H9 (cell line): ENCODE results near the gene MAP3K5. TPM values are rescaled to one million over a fixed set of nuclear protein-coding genes. Genes with fewer than 3 reads are reported as not detected.

Experiments
- DNase-seq: peaks from one replicate; pipeline ENCODE4 v3.0.0-alpha.2; 2017
- H2AFZ ChIP-seq: one replicate; pipeline ENCODE4 v1.6.1; 2013; ENCODE audit warnings: mild to moderate bottlenecking, low read length, control low read depth, moderate library complexity
- H2AK5ac ChIP-seq: 2 replicates; pipeline ENCODE4 v1.6.1; 2013; ENCODE audit warnings: low read length, control low read depth, mixed read lengths; ENCODE audit not compliant: insufficient read length
- H2BK120ac ChIP-seq: one replicate; pipeline ENCODE4 v1.6.1; 2013; ENCODE audit warnings: low read depth, mild to moderate bottlenecking, low read length, control low read depth, inconsistent platforms; ENCODE audit not compliant: poor library complexity, severe bottlenecking
- H2BK12ac ChIP-seq: 2 replicates; pipeline ENCODE4 v1.6.1; 2013; ENCODE audit warnings: low read length, control low read depth, mixed read lengths, low read depth; ENCODE audit not compliant: insufficient read length
- H2BK15ac ChIP-seq: 2 replicates; pipeline ENCODE4 v1.6.1; 2013; ENCODE audit warnings: low read depth, low read length, control low read depth
- H2BK20ac ChIP-seq: one replicate; pipeline ENCODE4 v1.6.1; 2013; ENCODE audit warnings: low read depth, mild to moderate bottlenecking, low read length, control low read depth, inconsistent platforms; ENCODE audit not compliant: poor library complexity, severe bottlenecking
- H2BK5ac ChIP-seq: 2 replicates; pipeline ENCODE4 v1.6.1; 2013; ENCODE audit warnings: low read length, control low read depth, mixed read lengths; ENCODE audit not compliant: insufficient read length
- H3K14ac ChIP-seq: 2 replicates; pipeline ENCODE4 v1.6.1; 2013; ENCODE audit warnings: low read length, control low read depth; ENCODE audit not compliant: insufficient read depth
- H3K18ac ChIP-seq: 2 replicates; pipeline ENCODE4 v1.6.1; 2013; ENCODE audit warnings: low read depth, mild to moderate bottlenecking, mixed read lengths, low read length, control low read depth; ENCODE audit not compliant: insufficient read length
- H3K23ac ChIP-seq: 2 replicates; pipeline ENCODE4 v1.6.1; 2013; ENCODE audit warnings: low read length, control low read depth, mixed read lengths, low read depth; ENCODE audit not compliant: insufficient read length
- H3K23me2 ChIP-seq: 2 replicates; pipeline ENCODE4 v1.6.1; 2013; ENCODE audit warnings: low read depth, mild to moderate bottlenecking, mixed read lengths, low read length, control low read depth; ENCODE audit not compliant: insufficient read length, poor library complexity, severe bottlenecking
- H3K27ac ChIP-seq: 2 replicates; pipeline ENCODE4 v1.5.1; 2013; ENCODE audit warnings: low read length, control low read depth, mixed read lengths, low read depth; ENCODE audit not compliant: insufficient read length
- H3K27me3 ChIP-seq: 2 replicates; pipeline ENCODE4 v1.6.1; 2013; ENCODE audit warnings: low read length, control low read depth, inconsistent platforms; ENCODE audit not compliant: insufficient read depth
- H3K4ac ChIP-seq: 2 replicates; pipeline ENCODE4 v1.6.1; 2013; ENCODE audit warnings: low read depth, mild to moderate bottlenecking, control low read depth, inconsistent platforms, low read length, moderate library complexity
- H3K4me1 ChIP-seq: 2 replicates; pipeline ENCODE4 v1.6.1; 2013; ENCODE audit warnings: low read length, control low read depth, inconsistent platforms; ENCODE audit not compliant: insufficient read depth
- H3K4me2 ChIP-seq: 2 replicates; pipeline ENCODE4 v1.6.1; 2013; ENCODE audit warnings: low read length, control low read depth, mixed read lengths; ENCODE audit not compliant: insufficient read length, insufficient read depth
- H3K56ac ChIP-seq: 2 replicates; pipeline ENCODE4 v1.6.1; 2013; ENCODE audit warnings: low read depth, mild to moderate bottlenecking, mixed read lengths, low read length, control low read depth; ENCODE audit not compliant: insufficient read length
- H3K79me1 ChIP-seq: 2 replicates; pipeline ENCODE4 v1.6.1; 2013; ENCODE audit warnings: low read depth, mild to moderate bottlenecking, moderate library complexity, low read length, control low read depth, inconsistent platforms; ENCODE audit not compliant: insufficient read depth, poor library complexity, severe bottlenecking
- H3K79me2 ChIP-seq: 2 replicates; pipeline ENCODE4 v1.6.1; 2013; ENCODE audit warnings: low read length, control low read depth, inconsistent platforms; ENCODE audit not compliant: insufficient read depth
- H3K9ac ChIP-seq: 2 replicates; pipeline ENCODE4 v1.6.1; 2013; ENCODE audit warnings: low read length, control low read depth, mixed read lengths; ENCODE audit not compliant: insufficient read length; ENCODE audit errors: extremely low read depth
- H3K9me3 ChIP-seq: one replicate; pipeline ENCODE4 v1.6.1; 2013; ENCODE audit warnings: low read depth, low read length, inconsistent platforms; ENCODE audit not compliant: control insufficient read depth
- H3T11ph ChIP-seq: one replicate; pipeline ENCODE4 v1.6.1; 2013; ENCODE audit warnings: mild to moderate bottlenecking, low read length, control low read depth, inconsistent platforms
- H4K20me1 ChIP-seq: one replicate; pipeline ENCODE4 v1.6.1; 2013; ENCODE audit not compliant: control insufficient read depth, insufficient read length, insufficient read depth
- H4K5ac ChIP-seq: 2 replicates; pipeline ENCODE4 v1.6.1; 2013; ENCODE audit warnings: low read depth, mild to moderate bottlenecking, mixed read lengths, low read length, control low read depth; ENCODE audit not compliant: insufficient read length
- H4K8ac ChIP-seq: replicated peaks from 2 replicates; pipeline ENCODE4 v1.6.1; 2013; ENCODE audit warnings: low read length, control low read depth, mixed read lengths, low read depth; ENCODE audit not compliant: insufficient read length
- H4K91ac ChIP-seq: 2 replicates; pipeline ENCODE4 v1.6.1; 2013; ENCODE audit warnings: low read depth, mild to moderate bottlenecking, moderate library complexity, mixed read lengths, low read length, control low read depth; ENCODE audit not compliant: insufficient read length
- H3K27ac Mint-ChIP-seq, 3 experiments: 2 replicates in 2 of 3; 3 replicates in 1 of 3; pipeline ENCODE4 v1.8.0; 2020 to 2021; ENCODE audit warnings: mixed read lengths in 3 of 3, mild to moderate bottlenecking in 1 of 3, moderate library complexity in 1 of 3
- H3K27me3 Mint-ChIP-seq: 2 replicates; pipeline ENCODE4 v1.8.0; 2021; ENCODE audit warnings: low read depth, mild to moderate bottlenecking, moderate library complexity, mixed read lengths
- H3K36me3 Mint-ChIP-seq, 3 experiments: 2 replicates in 2 of 3; 3 replicates in 1 of 3; pipeline ENCODE4 v1.8.0; 2020 to 2021; ENCODE audit warnings: low read depth in 3 of 3, mixed read lengths in 3 of 3; ENCODE audit not compliant: insufficient read depth in 1 of 3
- H3K4me1 Mint-ChIP-seq, 2 experiments: 2 replicates each; pipeline ENCODE4 v1.8.0; 2020; ENCODE audit warnings: mixed read lengths in 2 of 2
- H3K4me3 Mint-ChIP-seq, 2 experiments: 2 replicates in 1 of 2; 3 replicates in 1 of 2; pipeline ENCODE4 v1.8.0; 2020 to 2021; ENCODE audit warnings: mild to moderate bottlenecking in 2 of 2, mixed read lengths in 2 of 2, moderate library complexity in 1 of 2
- H3K9me3 Mint-ChIP-seq, 2 experiments: 2 replicates in 1 of 2; 3 replicates in 1 of 2; pipeline ENCODE4 v1.8.0; 2020; ENCODE audit warnings: mild to moderate bottlenecking in 2 of 2, mixed read lengths in 2 of 2, moderate library complexity in 1 of 2
- CTCF ChIP-seq: fragments of 200-600 bp; sonication (generic); conservative IDR thresholded peaks from 3 replicates; pipeline ENCODE4 v1.8.0; 2021; ENCODE audit warnings: antibody characterized with exemption, mild to moderate bottlenecking
- WGBS: extraction: QIAGEN DNeasy Blood & Tissue Kit; methylation state at CpG from one replicate; pipeline ENCODE4 v1.1.7; 2013; ENCODE audit warnings: missing lambda C conversion rate, low lambda C conversion rate, mixed read lengths; ENCODE audit not compliant: insufficient read length; ENCODE audit errors: extremely low coverage; 5-methylcytosine and 5-hydroxymethylcytosine counted together
- total RNA-seq: library from RNA; stranded (reverse); gene quantifications from 2 replicates; pipeline ENCODE4 v1.2.1, GENCODE V29; 2021

Gene MAP3K5
- total RNA-seq, 1 experiment from 2014 or later: 1.6 TPM

- H2BK20ac ChIP-seq: no peak overlapping the region
- no peaks in the 10 kb centered on the region for H3K79me2 ChIP-seq
- no peak for TF ChIP-seq CTCF
- no peak overlapping the region for H2BK5ac ChIP-seq
- H3K4me2 ChIP-seq: no peak overlapping the region
- H3K56ac ChIP-seq: no peak overlapping the region
- H3K27ac ChIP-seq: no peak overlapping the region
- no peak overlapping the region for H3K14ac ChIP-seq
- H3K23ac ChIP-seq: no peak overlapping the region
- H3K36me3 Mint-ChIP-seq: no peaks in the 10 kb centered on the region; a peak in 1 of 7 replicates
- no peak overlapping the region for H4K8ac ChIP-seq
- no peak overlapping the region for H4K5ac ChIP-seq
- no peak overlapping the region for H2BK120ac ChIP-seq
- H2BK12ac ChIP-seq: no peak overlapping the region
- no peak overlapping the region for H2AFZ ChIP-seq
- no peak overlapping the region for H3K4me3 Mint-ChIP-seq
- H3K4ac ChIP-seq: no peak overlapping the region
- H3K27me3 Mint-ChIP-seq: no peaks in the 10 kb centered on the region
- no peaks in the 10 kb centered on the region for H3K27me3 ChIP-seq
- no peak for DNase-seq
- no peak overlapping the region; a peak in 1 of 7 replicates for H3K27ac Mint-ChIP-seq
- H2BK15ac ChIP-seq: no peak overlapping the region
- no peak overlapping the region for H4K91ac ChIP-seq
- WGBS: no CpG with 5 or more reads among the region's 3 CpGs
- H3K9ac ChIP-seq: no peak overlapping the region
- no peaks in the 10 kb centered on the region for H3K23me2 ChIP-seq
- no peaks in the 10 kb centered on the region for H3K9me3 ChIP-seq
- no peaks in the 10 kb centered on the region for H4K20me1 ChIP-seq
- H3K79me1 ChIP-seq: no peaks in the 10 kb centered on the region
- H3K4me1 Mint-ChIP-seq: no peaks in the 10 kb centered on the region
- no peak overlapping the region for H3T11ph ChIP-seq
- H3K18ac ChIP-seq: no peak overlapping the region
- no peaks in the 10 kb centered on the region for H3K9me3 Mint-ChIP-seq
- H2AK5ac ChIP-seq: no peak overlapping the region
- H3K4me1 ChIP-seq: no peaks in the 10 kb centered on the region; the same call in 1 of the 2 replicates
These were observed 129.7 kb downstream of the MAP3K5 start for GRCh38 chr6:136662347-136663237.
